Uterus (tissue), 4 donors: ENCODE measurements around the gene NANOG. TPM values are rescaled to one million over a fixed set of nuclear protein-coding genes. Genes with fewer than 3 reads are reported as not detected.
"Not testable (repeated sequence)": the region's sequence is repeated elsewhere in the genome, so short reads cannot be mapped to it uniquely, and the experiment has no call there.

ENCODE experiments used
- DNase-seq, 2 donors: peaks; one replicate each; pipeline ENCODE4 v3.0.0-alpha.2; 2019 to 2020
- H3K27ac ChIP-seq, 2 donors: fragments of 200-600 bp; sonication (generic); 1 replicate in 1 of 2; 2 replicates in 1 of 2; pipeline ENCODE4 v1.5.1; 2016 to 2018
- H3K27me3 ChIP-seq, 2 donors: fragments of 200-600 bp; sonication (generic); one replicate each; pipeline ENCODE4 v1.5.1; 2018 to 2019; ENCODE audit warnings: control low read depth in 1 of 2
- H3K36me3 ChIP-seq, 2 donors: fragments of 200-600 bp; sonication (generic); one replicate each; pipeline ENCODE4 v1.5.1; 2019; ENCODE audit warnings: control low read depth in 1 of 2
- H3K4me1 ChIP-seq, 2 donors: fragments of 200-600 bp; sonication (generic); one replicate each; pipeline ENCODE4 v1.5.1; 2018 to 2019; ENCODE audit warnings: control low read depth in 1 of 2
- H3K4me3 ChIP-seq, 2 donors: fragments of 200-600 bp; sonication (generic); 1 replicate in 1 of 2; 2 replicates in 1 of 2; pipeline ENCODE4 v1.5.1; 2018 to 2019; ENCODE audit warnings: mild to moderate bottlenecking in 1 of 2
- H3K9me3 ChIP-seq, 2 donors: fragments of 200-600 bp; sonication (generic); one replicate each; pipeline ENCODE4 v1.5.1; 2019; ENCODE audit warnings: control low read depth in 1 of 2
- CTCF ChIP-seq, 4 experiments: fragments of 200-600 bp in 2 of 4; fragments of 450-650 bp in 2 of 4; sonication (generic) in 2 of 4; IDR thresholded peaks; one replicate each; pipeline ENCODE4 v1.5.1; 2016 to 2019; ENCODE audit warnings: antibody characterized with exemption in 4 of 4, mild to moderate bottlenecking in 2 of 4, moderate library complexity in 1 of 4
- POLR2A ChIP-seq, 2 donors: fragments of 450-650 bp; IDR thresholded peaks; one replicate each; pipeline ENCODE4 v1.6.1; 2016; ENCODE audit warnings: antibody characterized with exemption in 2 of 2, mild to moderate bottlenecking in 1 of 2, moderate library complexity in 1 of 2
- intact Hi-C: fragments of 100-400 bp; cut with DNase I; formaldehyde crosslinking; loops from one replicate; pipeline ENCODE4 v1.15.1; 2023; ENCODE audit warnings: low total_unique reads
- total RNA-seq, 4 donors: library from RNA; depleted of rRNA in 3 of 4; stranded (reverse); fragments of >200 nt in 3 of 4; gene quantifications; one replicate each; pipeline versions ENCODE4 v1.1.0 to v1.2.4, GENCODE V29; 2014 to 2023
- donor health status: DM: yes; HTN: yes; CAD: no.

NANOG gene
- total RNA-seq, 4 donors from 2014 or later = 0.07 to 1.6 TPM; not detected in 2

- Histone ChIP-seq H3K27me3 (no peaks in the 10 kb centered on the region), H3K27ac (no peak overlapping the region), H3K4me3 (no peak overlapping the region), H3K9me3 (no peaks in the 10 kb centered on the region), H3K4me1 (no peaks in the 10 kb centered on the region), H3K36me3 (no peaks in the 10 kb centered on the region)
- intact Hi-C loops = no loop called here
- no peak for DNase-seq
- no peak for TF ChIP-seq POLR2A (IDR thresholded peaks at IDR 0.05)
- no peak for TF ChIP-seq CTCF (IDR thresholded peaks at IDR 0.05)
Measured at GRCh38 chr12:7834701-7835100, 45.5 kb downstream of the NANOG start.

- Histone ChIP-seq H3K9me3 (no peaks in the 10 kb centered on the region), H3K27me3 (no peaks in the 10 kb centered on the region), H3K36me3 (no peaks in the 10 kb centered on the region), H3K27ac (no peak overlapping the region), H3K4me3 (no peak overlapping the region), H3K4me1 (no peaks in the 10 kb centered on the region)
- DNase-seq = no peak
- intact Hi-C loops = no loop called here
- no peak for TF ChIP-seq POLR2A (IDR thresholded peaks at IDR 0.05)
- no peak for TF ChIP-seq CTCF (IDR thresholded peaks at IDR 0.05)
Measured at GRCh38 chr12:7835116-7835515, 45.9 kb downstream of the NANOG start.

- no peak for TF ChIP-seq POLR2A (IDR thresholded peaks at IDR 0.05)
- TF ChIP-seq CTCF (IDR thresholded peaks at IDR 0.05) = no peak
- no peak for DNase-seq
- H3K9me3 ChIP-seq = no peaks in the 10 kb centered on the region
- H3K36me3 ChIP-seq = no peaks in the 10 kb centered on the region
- H3K4me1 ChIP-seq = no peaks in the 10 kb centered on the region
- H3K4me3 ChIP-seq = no peak overlapping the region
- no peak overlapping the region for H3K27ac ChIP-seq
- no peaks in the 10 kb centered on the region for H3K27me3 ChIP-seq
- intact Hi-C loops = no loop called here
Measured at GRCh38 chr12:7835766-7836165, 46.6 kb downstream of the NANOG start.

DNA sequence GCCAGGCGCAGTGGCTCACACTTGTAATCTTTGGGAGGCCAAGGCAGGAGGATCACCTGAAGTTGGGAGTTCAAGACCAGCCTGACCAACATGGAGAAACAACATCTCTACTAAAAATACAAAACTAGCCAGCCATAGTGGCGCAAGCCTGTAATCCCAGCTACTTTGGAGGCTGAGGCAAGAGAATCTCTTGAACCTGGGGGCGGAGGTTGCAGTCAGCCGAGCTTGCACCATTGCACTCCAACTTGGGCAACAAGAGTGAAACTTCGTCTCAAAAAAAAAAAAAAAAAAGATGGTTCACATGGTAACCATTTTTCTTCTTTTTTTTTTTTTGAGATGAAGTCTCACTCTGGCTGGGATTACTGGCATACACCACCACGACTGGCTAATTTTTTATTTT is 48.2 kb downstream of the NANOG start:
- Histone ChIP-seq H3K36me3 (no peaks in the 10 kb centered on the region), H3K27ac (no peak overlapping the region), H3K9me3 (no peaks in the 10 kb centered on the region), H3K4me3 (no peak overlapping the region), H3K27me3 (no peaks in the 10 kb centered on the region), H3K4me1 (no peaks in the 10 kb centered on the region)
- DNase-seq = no peak
- TF ChIP-seq CTCF (IDR thresholded peaks at IDR 0.05) (no peak), POLR2A (IDR thresholded peaks at IDR 0.05) (no peak)
- intact Hi-C loops = no loop called here

GRCh38 chr12:7839226-7839625 is 50.0 kb downstream of the NANOG start:
- H3K4me3 ChIP-seq, H3K36me3 ChIP-seq, H3K4me1 ChIP-seq, H3K9me3 ChIP-seq, H3K27me3 ChIP-seq, intact Hi-C loops: not testable (repeated sequence)
- DNase-seq = peak; percentile 82 to 89
- peak overlapping the region in 1 of 2 donors; percentile 51 for H3K27ac ChIP-seq

GRCh38 chr12:7839848-7840247 is 50.6 kb downstream of the NANOG start:
- intact Hi-C loops, H3K27me3 ChIP-seq, H3K4me1 ChIP-seq, DNase-seq, H3K36me3 ChIP-seq, H3K4me3 ChIP-seq, H3K9me3 ChIP-seq: not testable (repeated sequence)
- peak overlapping the region in 1 of 2 donors; percentile 15 for H3K27ac ChIP-seq

DNA sequence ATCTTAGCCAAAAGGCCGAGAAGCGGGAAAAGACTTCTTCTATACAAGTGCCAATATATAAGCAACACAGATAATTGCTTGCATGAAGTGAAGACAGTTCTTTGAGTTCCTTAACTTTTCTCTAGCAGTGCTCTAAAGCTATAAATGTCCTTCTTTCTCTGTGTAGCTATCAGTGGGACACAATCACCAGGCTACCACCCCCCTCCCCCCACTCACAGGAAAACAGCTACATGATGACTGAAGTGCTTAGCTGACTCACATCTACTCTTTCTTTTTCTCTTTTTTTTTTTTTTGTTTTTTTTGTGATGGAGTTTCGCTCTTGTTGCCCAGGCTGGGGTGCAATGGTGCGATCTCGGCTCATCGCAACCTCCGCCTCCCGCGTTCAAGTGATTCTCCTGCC is 53.2 kb downstream of the NANOG start:
- H3K27me3 ChIP-seq, intact Hi-C loops, H3K27ac ChIP-seq, H3K36me3 ChIP-seq, DNase-seq, H3K4me3 ChIP-seq, H3K9me3 ChIP-seq, H3K4me1 ChIP-seq: not testable (repeated sequence)

DNA sequence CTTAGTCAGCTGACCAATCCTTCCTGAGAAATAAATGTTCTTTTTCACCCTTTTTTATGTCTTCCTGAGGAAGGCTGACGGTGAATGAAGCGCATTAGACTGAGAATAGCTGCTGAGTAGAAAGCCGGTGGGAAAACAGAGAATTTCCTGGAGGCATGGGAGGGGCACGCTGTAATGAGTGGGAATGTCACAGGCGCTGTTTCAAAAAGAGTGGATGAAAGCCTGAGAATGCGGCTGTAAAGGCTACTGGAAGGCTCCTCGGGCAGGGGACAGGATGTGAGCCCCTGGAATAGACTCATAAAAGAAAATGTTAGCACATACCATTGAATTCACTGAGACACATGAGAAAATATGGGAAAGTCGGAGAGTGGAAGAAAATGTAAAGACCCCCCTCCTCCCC is 53.9 kb downstream of the NANOG start:
- intact Hi-C loops, DNase-seq, H3K27me3 ChIP-seq, H3K4me3 ChIP-seq, H3K9me3 ChIP-seq, H3K4me1 ChIP-seq, H3K36me3 ChIP-seq, H3K27ac ChIP-seq: not testable (repeated sequence)

- DNase-seq, intact Hi-C loops, H3K36me3 ChIP-seq, H3K27me3 ChIP-seq, H3K4me3 ChIP-seq, H3K9me3 ChIP-seq, H3K4me1 ChIP-seq, H3K27ac ChIP-seq: not testable (repeated sequence)
Measured at GRCh38 chr12:7843583-7843982, 54.4 kb downstream of the NANOG start.
